RWPE2 (cell line): Measurements from ENCODE around the gene RAD18.

Source experiments
- ATAC-seq: fragments of 200-7000 bp; cut with Tn5 transposase; 3 replicates; pipeline ENCODE4 v1.9.1; 2021; ENCODE audit warnings: low read depth
- DNase-seq: peaks from one replicate; pipeline ENCODE4 v3.0.0-alpha.2; 2020; ENCODE audit warnings: low spot score
- H3K27ac ChIP-seq: fragments of 450-650 bp; 2 replicates; pipeline ENCODE4 v1.5.1; 2017; ENCODE audit warnings: mild to moderate bottlenecking; ENCODE audit not compliant: poor library complexity, severe bottlenecking
- H3K27me3 ChIP-seq: fragments of 250-450 bp; sonication (Bioruptor Pico); 2 replicates; pipeline ENCODE4 v1.5.1; 2021; ENCODE audit warnings: mild to moderate bottlenecking, moderate library complexity; ENCODE audit not compliant: insufficient read depth, poor library complexity, severe bottlenecking
- H3K36me3 ChIP-seq: fragments of 250-450 bp; sonication (Bioruptor Pico); 2 replicates; pipeline ENCODE4 v1.5.1; 2020; ENCODE audit warnings: low read depth, mild to moderate bottlenecking, moderate library complexity
- H3K4me1 ChIP-seq: fragments of 250-450 bp; sonication (Bioruptor Pico); 2 replicates; pipeline ENCODE4 v1.5.1; 2021; ENCODE audit warnings: mild to moderate bottlenecking, moderate library complexity; ENCODE audit not compliant: insufficient read depth, poor library complexity, severe bottlenecking
- H3K4me3 ChIP-seq: fragments of 250-450 bp; sonication (Bioruptor Pico); 2 replicates; pipeline ENCODE4 v1.5.1; 2021; ENCODE audit warnings: mild to moderate bottlenecking, moderate library complexity; ENCODE audit not compliant: severe bottlenecking
- H3K9me3 ChIP-seq: fragments of 250-450 bp; sonication (Bioruptor Pico); 2 replicates; pipeline ENCODE4 v1.5.1; 2021; ENCODE audit warnings: mild to moderate bottlenecking, moderate library complexity; ENCODE audit not compliant: severe bottlenecking
- CTCF ChIP-seq: fragments of 450-650 bp; IDR thresholded peaks from one replicate; pipeline ENCODE4 v1.5.1; 2017; ENCODE audit warnings: mild to moderate bottlenecking, moderate library complexity; ENCODE audit not compliant: poor library complexity, severe bottlenecking

The RAD18 gene

DNA sequence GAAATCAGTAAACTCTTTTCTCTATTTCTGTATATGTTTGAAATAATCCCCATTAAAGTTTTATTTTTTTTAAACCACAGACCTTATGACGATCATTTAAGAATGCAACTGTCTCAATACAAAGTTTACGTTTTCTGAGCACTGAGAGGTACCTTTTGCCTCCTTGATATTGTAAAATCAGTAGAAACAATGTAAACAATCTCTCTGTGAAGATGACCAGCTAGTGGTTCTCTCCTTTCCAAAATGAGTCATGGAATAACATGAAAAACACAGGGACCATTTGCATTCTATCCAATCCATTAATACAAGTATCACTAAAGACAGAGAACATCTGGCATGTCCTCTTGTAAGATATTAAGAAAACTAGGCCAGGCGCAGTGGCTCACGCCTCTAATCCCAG is 48.8 kb downstream of the RAD18 start:
- no peak for TF ChIP-seq CTCF
- Histone ChIP-seq H3K27me3 (no peaks in the 10 kb centered on the region), H3K27ac (no peak overlapping the region), H3K4me3 (no peak overlapping the region), H3K36me3 (peaks cover 46% of the 10 kb centered on the region), H3K9me3 (no peaks in the 10 kb centered on the region), H3K4me1 (no peaks in the 10 kb centered on the region)
- DNase-seq (no peak), ATAC-seq (no peak)

DNA sequence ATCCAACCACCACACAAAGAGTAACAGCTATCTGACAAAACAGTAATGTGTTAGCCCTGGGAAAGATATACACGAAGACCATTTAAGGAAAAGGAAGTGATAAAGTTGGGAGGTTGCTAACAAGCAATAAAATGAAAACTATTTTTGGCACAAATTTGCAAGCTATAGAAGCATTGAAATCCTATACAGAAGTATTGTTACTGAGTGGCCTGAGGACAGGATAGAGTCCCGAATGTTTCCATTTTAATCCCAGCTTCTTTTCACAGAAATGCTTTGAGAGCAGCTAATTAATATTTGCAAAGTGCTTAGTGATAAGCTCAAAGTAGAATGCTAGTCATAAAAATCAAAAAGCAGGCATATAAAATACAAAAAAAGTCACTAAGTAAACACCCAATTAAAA is 51.5 kb downstream of the RAD18 start:
- no peak for DNase-seq
- TF ChIP-seq CTCF, result no peak
- Histone ChIP-seq H3K4me1 (no peaks in the 10 kb centered on the region), H3K9me3 (no peaks in the 10 kb centered on the region), H3K4me3 (no peak overlapping the region), H3K27ac (no peak overlapping the region), H3K27me3 (no peaks in the 10 kb centered on the region), H3K36me3 (peaks cover 52% of the 10 kb centered on the region)
- no peak for ATAC-seq

DNA sequence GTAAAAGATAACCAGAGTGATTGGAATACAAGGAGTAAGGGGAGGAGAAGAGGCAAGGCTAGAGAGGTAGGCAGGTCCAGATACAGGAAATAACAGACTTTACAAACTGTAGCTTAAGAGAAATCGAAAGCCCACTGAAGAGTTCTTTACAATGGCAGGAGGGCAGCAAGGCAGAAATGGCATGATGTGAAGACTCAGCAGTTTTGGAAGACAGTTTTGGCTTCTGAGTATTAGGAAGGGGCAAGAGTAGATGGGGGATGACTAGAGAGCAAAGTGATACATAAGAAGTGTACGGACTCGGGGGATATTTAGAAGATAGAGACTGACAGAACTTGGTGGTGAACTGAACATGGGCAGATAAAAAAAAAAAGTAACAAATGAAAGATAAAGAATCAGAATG is 54.1 kb downstream of the RAD18 start:
- no peak for DNase-seq
- no peak overlapping the region for H3K27ac ChIP-seq
- no peak overlapping the region for H3K4me3 ChIP-seq
- no peak for TF ChIP-seq CTCF
- H3K36me3 ChIP-seq, result peaks cover 68% of the 10 kb centered on the region
- ATAC-seq, result no peak
- no peaks in the 10 kb centered on the region for H3K9me3 ChIP-seq
- no peaks in the 10 kb centered on the region for H3K27me3 ChIP-seq
- no peaks in the 10 kb centered on the region for H3K4me1 ChIP-seq

DNA sequence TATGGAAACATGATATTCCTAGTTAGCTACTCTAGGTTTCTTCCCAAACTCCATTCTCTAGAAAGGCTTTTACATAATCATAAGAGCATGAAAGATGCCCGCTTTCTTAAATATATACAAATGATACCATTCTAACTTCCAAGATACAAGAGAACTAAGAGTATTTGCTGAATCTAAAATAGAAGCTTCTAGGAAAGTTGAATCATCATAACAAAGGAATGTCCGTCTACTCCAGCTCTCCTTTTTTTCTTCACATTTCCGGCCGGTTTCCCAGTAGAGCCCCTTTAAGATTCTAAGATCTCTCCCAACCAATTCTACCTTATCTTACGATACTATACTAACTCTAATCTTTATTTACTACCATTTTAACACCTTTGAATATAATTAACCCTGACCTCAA is 60.1 kb downstream of the RAD18 start:
- Histone ChIP-seq H3K4me3 (no peak overlapping the region), H3K27me3 (no peaks in the 10 kb centered on the region), H3K9me3 (no peaks in the 10 kb centered on the region), H3K4me1 (no peaks in the 10 kb centered on the region), H3K36me3 (peaks cover 60% of the 10 kb centered on the region), H3K27ac (no peak overlapping the region)
- no peak for ATAC-seq
- DNase-seq, result no peak
- TF ChIP-seq CTCF, result no peak

GRCh38 chr3:8900869-8901268 is 62.4 kb downstream of the RAD18 start:
- TF ChIP-seq CTCF, result no peak
- Histone ChIP-seq H3K4me1 (no peaks in the 10 kb centered on the region), H3K9me3 (no peaks in the 10 kb centered on the region), H3K36me3 (peaks cover 57% of the 10 kb centered on the region), H3K27me3 (no peaks in the 10 kb centered on the region), H3K27ac (no peak overlapping the region), H3K4me3 (no peak overlapping the region)
- DNase-seq (no peak), ATAC-seq (no peak)
